Stimulated activated naive CD8-positive, alpha-beta T cell treated with anti-CD3 and anti-CD28 coated beads, Interleukin-15, Interleukin-2, amounts not matched to agents 100 ng/mL and 50 ng/mL, for 24 hours (primary cell): ENCODE measurements around the gene SHANK1.
A peak's percentile ranks its signal among the peaks of the same experiment; 100 is the strongest.

ENCODE experiments used
- H3K27ac Mint-ChIP-seq: one replicate; pipeline ENCODE4 v1.8.0; 2021; ENCODE audit warnings: mild to moderate bottlenecking, mixed read lengths
- H3K27me3 Mint-ChIP-seq: one replicate; pipeline ENCODE4 v1.8.0; 2021; ENCODE audit warnings: mixed read lengths
- H3K36me3 Mint-ChIP-seq: one replicate; pipeline ENCODE4 v1.8.0; 2021; ENCODE audit warnings: low read depth, mixed read lengths
- H3K4me1 Mint-ChIP-seq: one replicate; pipeline ENCODE4 v1.8.0; 2021; ENCODE audit warnings: low read depth, mixed read lengths
- H3K4me3 Mint-ChIP-seq: one replicate; pipeline ENCODE4 v1.8.0; 2021; ENCODE audit warnings: mild to moderate bottlenecking, mixed read lengths
- H3K9me3 Mint-ChIP-seq: one replicate; pipeline ENCODE4 v1.8.0; 2021; ENCODE audit warnings: mixed read lengths

SHANK1 gene

DNA sequence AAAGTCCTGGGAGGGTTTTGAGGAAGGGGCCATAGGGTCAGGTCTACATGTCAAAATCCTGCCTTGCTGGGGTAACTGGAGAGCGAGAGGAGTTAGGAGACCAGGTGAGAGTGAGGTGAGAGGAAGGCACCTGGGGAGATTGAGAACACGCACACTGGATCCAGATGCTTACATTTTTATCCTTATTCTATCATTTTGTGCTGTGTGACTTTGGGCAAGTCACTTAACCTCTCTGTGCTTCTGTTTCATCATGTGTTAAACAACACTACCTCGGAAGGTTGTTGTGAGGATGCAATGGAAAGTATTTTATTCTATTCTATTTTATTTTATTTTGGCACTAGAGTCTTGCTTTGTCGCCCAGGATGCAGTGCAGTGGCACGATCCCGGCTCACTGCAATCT is 66.9 kb downstream of the SHANK1 start:
- H3K9me3 Mint-ChIP-seq = peaks cover 6% of the 10 kb centered on the region
- no peaks in the 10 kb centered on the region for H3K36me3 Mint-ChIP-seq
- no peak overlapping the region for H3K4me3 Mint-ChIP-seq
- no peak overlapping the region for H3K27ac Mint-ChIP-seq
- peaks cover 6% of the 10 kb centered on the region for H3K4me1 Mint-ChIP-seq
- H3K27me3 Mint-ChIP-seq = peaks cover 66% of the 10 kb centered on the region

- Mint-ChIP-seq H3K4me3 (no peak overlapping the region), H3K27ac (no peak overlapping the region), H3K27me3 (peaks cover 60% of the 10 kb centered on the region), H3K36me3 (no peaks in the 10 kb centered on the region), H3K4me1 (no peaks in the 10 kb centered on the region), H3K9me3 (peaks cover 4% of the 10 kb centered on the region)
Observed at GRCh38 chr19:50651174-50651573, 68.4 kb downstream of the SHANK1 start.

DNA sequence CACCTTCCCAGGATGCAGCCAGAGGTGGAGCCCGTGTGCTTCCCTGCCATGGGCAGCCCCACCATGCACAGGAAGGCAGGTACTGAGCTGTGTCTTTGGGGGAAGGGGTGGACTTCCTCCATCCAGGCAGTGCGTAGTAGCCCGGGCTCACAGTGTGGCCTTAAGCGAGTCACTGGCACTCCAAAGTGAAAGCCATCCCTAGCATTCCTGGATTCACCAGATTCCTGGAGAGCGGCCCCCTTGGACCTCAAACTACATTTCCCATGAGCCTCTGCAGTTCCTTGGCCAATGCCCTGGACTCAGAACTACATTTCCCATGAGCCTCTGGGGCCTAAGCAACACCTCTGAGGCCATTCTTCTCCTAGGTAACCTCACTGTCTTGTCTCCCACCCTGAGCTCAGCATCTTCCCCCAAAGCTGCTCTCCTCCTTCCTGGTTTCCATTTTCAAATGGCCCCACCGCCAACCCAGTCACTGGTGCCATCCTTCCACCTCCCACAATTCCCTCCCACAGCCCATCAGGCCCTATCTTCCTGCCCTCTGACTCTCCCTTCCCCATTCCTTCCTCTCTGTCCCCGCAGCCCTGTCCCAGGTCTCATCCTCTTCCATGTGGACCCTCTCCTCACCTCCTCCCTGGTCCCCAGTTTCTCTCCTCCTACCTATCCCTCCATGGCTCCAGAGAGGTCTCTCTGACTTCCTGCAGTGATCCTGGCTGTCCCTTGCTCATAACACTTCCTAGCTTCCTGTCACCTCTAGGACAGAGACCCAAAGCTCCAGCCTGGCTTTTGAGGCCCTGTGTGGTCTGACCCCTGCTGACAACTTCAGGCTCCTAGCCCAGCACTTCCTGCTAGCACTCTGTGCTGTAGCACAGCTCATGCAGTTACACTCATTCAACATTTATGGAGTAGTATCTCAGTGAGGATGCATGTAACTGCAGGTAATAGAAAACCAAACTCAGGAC is 69.9 kb downstream of the SHANK1 start, which contains the start of gene C19orf81:
Gene C19orf81, plus strand, starts transcription at position 13 of the 959 bp plus-strand sequence. Its CDS starts 0 bp downstream, at position 13.
- no peaks in the 10 kb centered on the region for H3K9me3 Mint-ChIP-seq
- no peak within 1 kb of the TSS for H3K27ac Mint-ChIP-seq
- no peak within 1 kb of the TSS for H3K4me3 Mint-ChIP-seq
- H3K4me1 Mint-ChIP-seq = no peaks in the 10 kb centered on the region
- H3K36me3 Mint-ChIP-seq = no peaks in the 10 kb centered on the region
- H3K27me3 Mint-ChIP-seq = peaks cover 46% of the 10 kb centered on the region

GRCh38 chr19:50648659-50649058 is 70.9 kb downstream of the SHANK1 start:
- no peaks in the 10 kb centered on the region for H3K9me3 Mint-ChIP-seq
- H3K36me3 Mint-ChIP-seq = no peaks in the 10 kb centered on the region
- H3K4me1 Mint-ChIP-seq = no peaks in the 10 kb centered on the region
- no peak overlapping the region for H3K4me3 Mint-ChIP-seq
- H3K27me3 Mint-ChIP-seq = peaks cover 36% of the 10 kb centered on the region
- no peak overlapping the region for H3K27ac Mint-ChIP-seq

DNA sequence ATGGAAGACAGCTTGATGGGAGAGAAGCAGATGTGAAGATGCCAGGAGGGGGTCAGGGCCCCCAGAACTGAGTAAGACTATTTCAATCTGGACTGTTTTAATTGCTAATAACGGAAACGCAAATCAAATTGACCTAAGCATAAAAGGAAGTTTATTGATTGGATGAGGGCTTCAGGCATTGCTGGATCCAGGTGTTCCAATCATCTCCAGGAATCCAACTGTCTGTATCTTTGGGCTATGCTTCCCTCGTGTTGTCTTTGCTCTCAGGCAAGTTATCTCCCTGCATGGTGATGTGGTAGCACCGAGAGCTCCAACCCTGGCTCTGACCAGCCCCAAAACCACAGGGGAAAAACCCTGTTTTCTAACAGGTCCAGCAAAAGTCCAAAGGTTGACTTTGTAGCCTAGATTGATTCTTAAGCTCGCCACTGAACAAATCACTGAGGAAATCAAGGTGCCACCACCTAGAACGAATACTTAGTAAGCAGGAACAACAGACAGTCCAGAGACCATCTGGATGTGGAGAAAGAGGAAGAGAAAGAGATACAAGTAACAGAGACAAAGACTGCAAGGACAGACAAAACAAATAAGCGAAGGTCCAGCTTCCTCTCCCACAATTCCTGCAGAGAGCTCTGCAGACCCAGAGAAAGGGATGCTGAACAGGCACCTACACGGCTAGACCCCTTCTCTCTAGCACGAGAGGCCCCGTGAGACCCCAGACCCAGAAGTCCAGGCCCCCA is 71.6 kb downstream of the SHANK1 start:
- Mint-ChIP-seq H3K27me3 (peaks cover 32% of the 10 kb centered on the region), H3K27ac (no peak overlapping the region), H3K36me3 (no peaks in the 10 kb centered on the region), H3K4me3 (no peak overlapping the region), H3K4me1 (no peaks in the 10 kb centered on the region), H3K9me3 (no peaks in the 10 kb centered on the region)

DNA sequence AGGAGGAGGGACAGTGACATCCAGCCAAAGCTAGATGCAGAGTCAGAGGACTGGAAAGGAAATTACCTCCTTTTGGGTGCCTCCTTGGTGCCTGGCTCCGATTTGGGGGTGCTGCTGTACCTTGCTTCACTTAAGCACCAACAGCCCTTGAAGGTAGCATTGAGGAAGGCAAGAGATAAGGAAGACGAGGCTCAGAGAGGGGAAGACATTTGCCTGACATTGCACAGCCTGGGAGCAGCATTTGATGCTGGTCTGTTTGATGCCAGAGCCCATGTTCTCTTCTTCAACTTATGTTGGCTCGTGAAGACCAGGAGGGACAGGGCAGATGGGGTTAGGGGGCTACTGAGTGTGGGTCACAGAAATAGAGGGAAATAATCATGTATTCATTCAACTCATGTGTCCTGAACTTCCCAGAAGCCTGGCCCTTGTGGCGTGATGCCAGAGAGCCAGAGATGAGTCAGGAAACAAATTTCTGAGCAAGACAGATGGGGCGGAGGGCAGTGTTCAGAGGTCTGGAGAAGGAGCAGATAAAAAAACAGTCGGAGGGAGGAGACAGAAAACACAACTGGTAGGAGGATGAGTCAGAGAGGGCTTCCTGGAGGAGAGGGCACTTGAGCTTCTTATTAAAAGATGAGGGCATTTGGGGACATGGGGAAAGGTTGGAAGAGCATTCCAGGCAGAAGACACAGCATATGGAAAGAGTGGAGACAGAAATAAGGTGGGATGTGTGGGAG is 73.4 kb downstream of the SHANK1 start:
- Mint-ChIP-seq H3K36me3 (no peaks in the 10 kb centered on the region), H3K9me3 (no peaks in the 10 kb centered on the region), H3K4me3 (no peak overlapping the region), H3K4me1 (no peaks in the 10 kb centered on the region), H3K27ac (no peak overlapping the region), H3K27me3 (peaks cover 27% of the 10 kb centered on the region)

DNA sequence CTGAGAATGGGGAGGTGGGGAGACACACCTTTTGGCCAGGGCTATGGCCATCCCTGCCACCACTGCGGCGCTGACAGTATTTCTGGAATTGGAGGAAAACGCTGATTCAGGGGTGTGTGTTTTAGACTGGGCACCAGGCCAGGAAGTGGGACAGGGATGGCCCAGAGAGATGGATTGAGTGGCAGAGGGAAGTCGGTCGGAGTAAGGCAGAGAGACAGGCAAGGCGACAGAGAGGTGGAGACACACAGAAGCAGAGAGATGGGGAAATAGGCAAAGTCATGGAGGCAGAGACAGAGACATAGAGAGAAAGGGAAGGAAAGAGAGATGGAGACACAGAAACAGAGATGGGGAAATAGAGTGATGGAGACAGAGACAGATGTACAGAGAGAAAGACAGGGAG is 74.5 kb downstream of the SHANK1 start:
- H3K4me3 Mint-ChIP-seq = no peak overlapping the region
- no peaks in the 10 kb centered on the region for H3K36me3 Mint-ChIP-seq
- peaks cover 22% of the 10 kb centered on the region for H3K27me3 Mint-ChIP-seq
- no peak overlapping the region for H3K27ac Mint-ChIP-seq
- no peaks in the 10 kb centered on the region for H3K9me3 Mint-ChIP-seq
- H3K4me1 Mint-ChIP-seq = no peaks in the 10 kb centered on the region

- peaks cover 18% of the 10 kb centered on the region for H3K27me3 Mint-ChIP-seq
- no peak overlapping the region for H3K4me3 Mint-ChIP-seq
- no peaks in the 10 kb centered on the region for H3K9me3 Mint-ChIP-seq
- no peaks in the 10 kb centered on the region for H3K4me1 Mint-ChIP-seq
- no peaks in the 10 kb centered on the region for H3K36me3 Mint-ChIP-seq
- no peak overlapping the region for H3K27ac Mint-ChIP-seq
Observed at GRCh38 chr19:50644315-50644915, 75.2 kb downstream of the SHANK1 start.

DNA sequence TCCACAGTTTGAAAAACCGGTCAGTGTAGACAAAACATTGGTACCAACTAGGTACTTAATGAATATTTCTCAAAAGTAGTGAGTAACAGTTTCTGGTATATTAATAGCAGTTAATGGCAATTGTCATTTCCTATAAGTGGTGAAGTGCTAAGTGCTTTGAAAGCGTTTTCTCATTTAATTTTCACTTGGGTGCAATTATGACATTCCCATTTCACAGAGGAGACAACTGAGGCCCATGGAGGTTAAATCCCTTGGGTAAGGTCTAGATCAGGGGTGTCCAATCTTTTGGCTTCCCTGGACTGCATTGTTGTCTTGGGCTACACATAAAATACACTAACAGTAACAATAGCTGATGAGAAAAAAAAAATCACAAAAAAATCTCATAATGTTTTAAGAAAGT is 79.2 kb downstream of the SHANK1 start:
- H3K36me3 Mint-ChIP-seq = no peaks in the 10 kb centered on the region
- H3K27me3 Mint-ChIP-seq = peaks cover 27% of the 10 kb centered on the region
- H3K27ac Mint-ChIP-seq = no peak overlapping the region
- peaks cover 1% of the 10 kb centered on the region for H3K9me3 Mint-ChIP-seq
- H3K4me1 Mint-ChIP-seq = no peaks in the 10 kb centered on the region
- H3K4me3 Mint-ChIP-seq = peak overlapping the region; percentile 33

- peaks cover 27% of the 10 kb centered on the region for H3K27me3 Mint-ChIP-seq
- peak within 1 kb of the TSS; percentile 67 for H3K4me3 Mint-ChIP-seq
- no peaks in the 10 kb centered on the region for H3K36me3 Mint-ChIP-seq
- H3K27ac Mint-ChIP-seq = no peak within 1 kb of the TSS
- no peaks in the 10 kb centered on the region for H3K4me1 Mint-ChIP-seq
- H3K9me3 Mint-ChIP-seq = peaks cover 5% of the 10 kb centered on the region
Observed at GRCh38 chr19:50639121-50640112, 80.2 kb downstream of the SHANK1 start, which contains the start of gene SYT3. SYT3 (minus strand) TSS chr19:50639881; CDS start chr19:50637411, 2,470 bp downstream.

DNA sequence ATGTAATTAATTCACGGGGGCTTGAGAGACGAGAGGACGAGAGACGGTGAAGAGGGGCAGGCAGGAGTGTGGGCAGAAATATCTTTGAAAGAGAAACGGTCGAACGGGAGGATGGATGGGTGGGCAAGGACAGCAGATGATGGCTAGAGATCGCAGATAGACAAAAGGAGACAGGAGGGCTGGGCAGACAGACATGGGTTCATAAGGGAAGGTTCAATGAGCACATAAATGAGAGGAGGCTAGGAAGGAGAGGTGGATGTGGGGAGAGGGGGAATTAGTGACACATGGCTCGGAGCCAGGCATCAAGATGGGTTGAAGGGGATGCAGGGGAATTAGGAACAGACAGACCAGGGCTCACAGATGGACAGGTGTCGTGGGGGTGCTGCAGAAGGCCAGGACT is 81.0 kb downstream of the SHANK1 start:
- no peaks in the 10 kb centered on the region for H3K4me1 Mint-ChIP-seq
- H3K36me3 Mint-ChIP-seq = no peaks in the 10 kb centered on the region
- H3K27me3 Mint-ChIP-seq = peaks cover 27% of the 10 kb centered on the region
- H3K9me3 Mint-ChIP-seq = peaks cover 9% of the 10 kb centered on the region
- no peak overlapping the region for H3K4me3 Mint-ChIP-seq
- no peak overlapping the region for H3K27ac Mint-ChIP-seq

DNA sequence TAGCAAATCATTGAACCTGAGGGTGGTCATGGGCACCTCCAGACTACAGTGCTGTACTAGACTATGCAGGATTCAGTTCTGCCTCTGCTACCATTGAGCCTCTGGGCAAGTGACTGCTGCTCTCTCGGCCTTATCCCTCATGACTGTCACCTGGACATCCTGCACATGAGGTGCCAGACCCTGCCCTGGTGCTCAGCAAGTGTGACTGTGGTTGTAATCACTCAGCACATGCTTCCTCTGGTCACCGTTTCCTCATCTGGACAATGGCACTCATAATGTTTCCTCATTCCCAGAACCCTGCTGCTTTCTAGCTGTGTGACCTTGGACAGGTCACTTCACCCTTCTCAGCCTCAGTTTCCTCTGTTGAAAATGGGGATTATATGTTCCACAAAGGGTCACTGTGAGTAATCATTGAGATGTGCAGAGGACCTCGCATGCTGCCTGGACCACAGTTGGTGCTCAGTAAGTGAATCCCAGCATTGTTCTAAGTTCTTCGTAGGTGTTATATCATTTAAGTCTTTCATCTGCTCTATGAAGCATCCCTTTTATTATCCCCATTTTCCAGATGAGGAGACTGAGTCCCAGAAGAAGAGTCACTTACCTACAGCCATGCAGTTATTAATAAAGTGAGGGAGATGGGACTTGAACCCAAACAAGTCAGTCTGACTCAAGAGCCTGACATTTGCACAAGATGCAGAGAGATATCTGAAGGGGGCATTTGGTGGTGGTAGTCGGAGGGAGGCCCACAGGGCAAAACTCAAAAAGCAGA is 83.1 kb downstream of the SHANK1 start:
- H3K4me3 Mint-ChIP-seq = no peak overlapping the region
- no peaks in the 10 kb centered on the region for H3K36me3 Mint-ChIP-seq
- H3K4me1 Mint-ChIP-seq = no peaks in the 10 kb centered on the region
- H3K27me3 Mint-ChIP-seq = peaks cover 26% of the 10 kb centered on the region
- no peak overlapping the region for H3K27ac Mint-ChIP-seq
- peaks cover 14% of the 10 kb centered on the region for H3K9me3 Mint-ChIP-seq

DNA sequence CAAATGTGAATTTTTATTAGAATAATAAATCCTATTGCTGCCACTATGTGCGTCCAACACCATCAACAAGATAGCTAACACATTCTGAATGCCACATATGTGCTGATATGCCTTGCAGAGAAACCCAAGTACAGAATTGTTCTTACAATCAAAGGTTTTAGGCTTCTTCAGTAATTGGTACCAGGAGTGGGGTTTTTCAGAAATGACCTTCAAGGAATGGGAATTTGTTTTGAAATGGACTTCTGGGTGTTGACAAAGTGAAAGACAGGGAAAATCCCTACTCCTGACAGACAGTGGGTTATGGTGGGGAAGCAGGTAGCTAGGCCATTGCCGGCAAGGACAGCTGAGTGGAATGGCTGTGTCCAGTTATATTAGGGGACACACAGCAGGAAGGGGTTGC is 85.6 kb downstream of the SHANK1 start:
- no peaks in the 10 kb centered on the region for H3K4me1 Mint-ChIP-seq
- no peak overlapping the region for H3K27ac Mint-ChIP-seq
- peaks cover 26% of the 10 kb centered on the region for H3K27me3 Mint-ChIP-seq

More for the DNA sequence above, 85.6 kb downstream of the SHANK1 start:
- no peak overlapping the region for H3K4me3 Mint-ChIP-seq
- no peaks in the 10 kb centered on the region for H3K36me3 Mint-ChIP-seq
- peaks cover 14% of the 10 kb centered on the region for H3K9me3 Mint-ChIP-seq
